HG02884 (cell line): ENCODE measurements around the gene MSTN.
"Not testable (repeated sequence)": the region's sequence is repeated elsewhere in the genome, so short reads cannot be mapped to it uniquely, and the experiment has no call there.

Experiments
- ATAC-seq: cut with Tn5 transposase; IDR thresholded peaks from one replicate; pipeline ENCODE4 v1.9.1; 2021; ENCODE audit warnings: mild to moderate bottlenecking, moderate library complexity; ENCODE audit not compliant: unreplicated experiment

MSTN gene

GRCh38 chr2:190065839-190066238, 3.3 kb upstream of the MSTN start:
- ATAC-seq: no peak

- no peak for ATAC-seq
Observed at GRCh38 chr2:190063624-190064023, 1.1 kb upstream of the MSTN start.

DNA sequence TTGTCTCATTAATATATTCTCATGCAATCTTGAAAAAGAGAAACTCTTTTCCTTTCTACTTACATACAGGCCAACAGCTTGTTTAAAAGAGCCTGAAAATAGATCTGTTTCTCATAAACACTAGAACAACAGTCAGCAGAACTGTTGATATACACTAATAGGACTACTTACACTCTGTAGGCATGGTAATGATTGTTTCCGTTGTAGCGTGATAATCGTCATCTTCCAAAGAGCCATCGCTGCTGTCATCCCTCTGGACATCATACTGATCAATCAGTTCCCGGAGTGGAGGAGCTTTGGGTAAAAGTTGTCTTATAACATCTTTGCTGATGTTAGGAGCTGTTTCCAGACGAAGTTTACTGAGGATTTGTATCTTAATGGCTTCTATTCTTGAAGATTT, 476 bp downstream of the MSTN start:
- ATAC-seq: no peak

- ATAC-seq: no peak
Observed at GRCh38 chr2:190060626-190061025, 1.9 kb downstream of the MSTN start.

- ATAC-seq: no peak
Observed at GRCh38 chr2:190060019-190060418, 2.5 kb downstream of the MSTN start.

- ATAC-seq: no peak
Observed at GRCh38 chr2:190053426-190053825, 9.1 kb downstream of the MSTN start.

DNA sequence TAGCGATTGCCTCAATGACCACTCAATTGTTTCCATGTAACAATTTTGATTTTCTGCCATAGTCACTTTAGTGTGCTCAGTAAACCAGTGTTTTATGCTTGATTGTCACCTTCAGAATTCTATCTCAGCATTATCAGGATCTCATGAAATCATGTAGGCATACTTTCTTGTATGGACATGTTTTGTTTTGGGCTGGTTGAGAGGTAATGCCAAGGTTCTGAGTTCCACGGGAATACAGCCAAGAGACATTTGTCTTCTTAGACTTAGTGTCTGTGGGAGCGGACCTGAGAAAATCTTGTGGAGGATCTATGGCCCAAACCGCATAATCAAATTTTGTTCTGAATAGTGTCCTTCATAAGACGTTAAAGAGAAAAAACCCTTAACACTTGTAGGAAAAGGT, 10.2 kb downstream of the MSTN start:
- ATAC-seq: no peak

DNA sequence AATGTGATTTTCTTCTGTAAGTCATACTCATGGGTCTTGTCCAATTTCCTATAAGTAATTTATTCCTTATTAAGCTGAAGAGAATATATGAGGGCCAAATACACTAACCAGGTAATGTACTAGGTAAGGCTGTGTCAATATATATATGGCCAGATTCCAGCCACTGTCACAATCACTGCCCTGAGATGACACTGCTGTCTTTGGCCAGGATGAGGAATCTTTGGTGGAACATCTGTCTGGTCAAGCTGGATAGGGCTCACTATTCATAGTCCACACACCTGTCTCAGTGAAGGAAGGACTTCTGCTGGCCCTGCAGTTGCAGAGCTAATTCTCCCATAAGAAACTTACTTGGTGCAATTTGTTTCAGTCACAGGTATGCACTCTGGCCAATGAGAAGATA, 11.3 kb downstream of the MSTN start:
- no peak for ATAC-seq

DNA sequence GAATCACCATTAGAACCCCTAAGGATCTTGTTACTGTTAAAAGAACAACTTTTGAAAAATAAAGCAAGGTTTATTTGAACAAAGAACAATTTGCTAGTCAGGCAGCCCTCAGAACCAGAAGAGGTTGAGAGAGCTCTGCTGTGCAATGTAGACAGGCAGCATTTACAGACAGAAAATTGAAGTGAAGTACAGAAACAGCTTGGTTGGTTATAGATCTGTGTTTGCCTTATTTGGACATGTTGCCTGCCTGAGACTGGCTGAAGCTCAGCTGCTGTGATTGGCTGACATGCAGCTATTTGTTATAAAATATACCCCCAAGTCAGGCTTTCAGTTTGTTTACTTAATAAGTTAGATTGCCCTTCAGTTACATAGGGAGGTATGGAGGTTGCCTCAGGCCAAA, 12.5 kb downstream of the MSTN start:
- ATAC-seq: no peak

GRCh38 chr2:190044866-190045265, 17.7 kb downstream of the MSTN start:
- ATAC-seq: no peak

DNA sequence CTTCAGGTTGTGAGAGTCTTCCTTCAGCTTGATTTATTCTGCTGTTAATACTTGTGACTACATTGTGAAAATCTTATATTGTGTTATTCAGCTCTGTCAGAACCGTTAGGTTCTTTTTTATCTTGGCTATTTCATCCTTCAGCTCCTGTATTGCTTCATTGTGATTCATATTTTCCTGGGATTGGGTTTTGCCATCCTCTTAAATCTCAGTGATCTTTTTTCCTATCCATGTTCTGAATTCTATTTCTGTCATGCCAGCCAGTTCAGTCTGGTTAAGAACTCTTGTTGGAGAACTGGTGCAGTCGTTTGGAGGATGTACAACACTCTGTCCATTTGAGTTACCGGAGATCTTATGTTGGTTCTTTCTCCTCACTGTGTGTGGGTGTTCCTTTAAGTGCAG, 19.1 kb downstream of the MSTN start:
- no peak for ATAC-seq

DNA sequence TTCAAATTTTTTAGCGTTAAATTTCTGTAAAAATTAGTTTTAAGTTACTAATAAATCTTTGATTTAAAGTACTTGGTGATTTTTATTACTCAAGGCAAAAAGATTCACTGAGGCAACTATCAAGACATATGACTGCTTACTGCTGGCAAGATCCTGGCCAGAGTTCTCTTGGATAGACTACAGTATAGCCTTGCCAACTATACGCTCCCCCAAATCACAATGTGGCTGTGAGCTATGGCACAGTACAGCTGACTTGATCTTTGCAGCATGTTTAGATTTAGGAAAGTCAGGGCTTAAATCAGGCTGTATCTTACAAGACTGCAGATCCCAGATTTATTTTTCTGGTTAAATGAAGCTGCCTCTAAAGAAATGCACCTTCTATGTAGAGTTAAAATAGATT, 26.5 kb downstream of the MSTN start:
- no peak for ATAC-seq

DNA sequence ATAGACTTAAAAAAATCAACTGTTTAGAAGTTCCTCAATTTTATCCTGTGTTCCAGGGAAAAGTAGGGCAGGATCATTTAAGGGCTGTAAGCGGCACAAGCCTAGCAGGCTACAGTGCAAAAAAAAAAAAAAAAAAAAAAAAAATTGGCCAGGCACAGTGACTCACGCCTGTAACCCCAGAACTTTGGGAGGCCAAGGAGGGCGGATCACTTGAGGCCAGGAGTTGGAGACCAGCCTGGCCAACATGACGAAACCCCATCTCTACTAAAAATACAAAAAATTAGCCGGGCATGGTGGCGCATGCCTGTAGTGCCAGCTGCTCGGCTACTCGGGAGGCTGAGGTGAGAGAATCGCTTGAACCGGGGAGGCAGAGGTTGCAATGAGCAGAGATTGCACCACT, 28.1 kb downstream of the MSTN start:
- ATAC-seq: not testable (repeated sequence)

DNA sequence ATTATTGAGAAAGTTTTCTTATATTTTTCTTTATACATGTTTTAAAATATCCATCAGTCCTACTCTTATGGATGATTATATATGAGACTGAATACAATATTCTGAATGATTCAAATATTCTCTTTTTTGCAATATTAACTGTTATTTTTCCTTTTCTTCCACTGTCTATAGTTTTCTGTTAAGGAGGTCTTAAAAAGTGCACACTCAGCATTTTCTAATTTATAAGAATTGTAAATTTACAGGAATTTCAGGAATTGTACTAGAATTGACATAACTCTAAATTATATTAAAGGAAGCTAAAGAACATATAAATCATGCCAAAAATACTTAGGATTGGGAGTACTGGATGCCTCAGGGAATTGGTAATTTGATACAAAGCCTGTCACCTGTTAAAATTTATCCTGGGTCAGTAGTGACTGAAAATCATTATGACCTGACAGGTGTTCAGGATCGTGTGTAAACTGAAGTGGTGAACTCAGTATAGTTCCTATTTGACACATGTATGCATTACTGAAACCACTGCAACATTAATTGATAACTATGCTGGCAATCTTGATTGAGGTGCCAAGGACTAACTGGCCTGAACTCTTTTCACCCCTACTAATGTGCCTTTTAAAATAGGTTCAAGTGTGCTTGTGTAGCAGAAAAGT, 30.4 kb downstream of the MSTN start:
- ATAC-seq: no peak

GRCh38 chr2:190023860-190024259, 38.7 kb downstream of the MSTN start:
- ATAC-seq: no peak

DNA sequence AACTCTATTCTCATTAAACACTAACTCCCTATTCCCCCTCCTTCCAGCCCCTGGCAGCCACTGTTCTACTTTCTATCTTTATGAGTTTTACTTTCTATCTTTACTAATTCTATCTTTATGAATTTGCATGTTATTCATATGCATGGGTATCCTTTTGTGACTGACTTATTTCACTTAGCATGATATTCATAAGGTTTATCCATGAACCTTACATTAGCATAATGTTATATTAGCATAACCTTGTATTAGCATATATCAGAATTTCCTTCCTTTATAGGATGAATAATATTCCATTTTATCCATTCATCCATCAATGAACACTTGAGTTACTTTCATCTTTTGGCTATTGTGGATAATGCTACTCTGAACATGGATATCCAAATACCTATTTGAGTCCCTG, 41.8 kb downstream of the MSTN start:
- ATAC-seq: no peak

DNA sequence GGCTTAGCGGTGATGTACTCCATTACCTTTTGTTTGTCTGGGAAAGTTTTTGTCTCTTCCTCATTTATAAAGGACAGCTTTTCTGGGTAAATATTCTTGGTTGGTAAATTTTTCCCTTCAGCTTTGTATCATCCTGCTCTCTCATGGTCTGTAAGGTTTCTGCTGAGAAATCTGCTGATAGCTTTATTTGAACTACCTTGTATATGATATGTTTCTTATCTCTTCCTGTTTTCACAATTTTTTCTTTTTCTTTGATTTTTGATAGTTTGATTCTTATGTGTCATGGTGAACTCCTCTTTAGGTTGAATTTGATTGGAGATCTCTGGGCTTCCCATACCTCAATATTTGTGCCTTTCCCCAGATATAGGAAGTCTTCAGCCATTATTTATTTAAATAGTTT, 44.7 kb downstream of the MSTN start:
- ATAC-seq: no peak

GRCh38 chr2:190015969-190016368, 46.6 kb downstream of the MSTN start:
- ATAC-seq: not testable (repeated sequence)
